Activated B cell treated with CpG ODN at 0.5 μM for 24 hours (primary cell): Measurements from ENCODE around the gene RPE. TPM values are rescaled to one million over a fixed set of nuclear protein-coding genes. Genes with fewer than 3 reads are reported as not detected.

Experiments
- ATAC-seq: fragments of 200-7000 bp; cut with Tn5 transposase; one replicate; pipeline ENCODE4 v1.10.0; 2021; ENCODE audit warnings: low read depth, mild to moderate bottlenecking, moderate library complexity
- CTCF ChIA-PET: fragments of 350-600 bp; sonication (Branson Sonifier 250); formaldehyde crosslinking; loops from one replicate; lab custom pipeline; 2021; ENCODE audit warnings: antibody characterized with exemption; lab: Charles Lee
- POLR2A ChIA-PET: fragments of 350-600 bp; sonication (Branson Sonifier 250); formaldehyde crosslinking; loops from one replicate; lab custom pipeline; 2021; ENCODE audit warnings: antibody characterized with exemption; lab: Charles Lee
- DNase-seq: peaks from one replicate; pipeline ENCODE4 v3.0.0; 2022
- H3K27ac Mint-ChIP-seq: one replicate; pipeline ENCODE4 v1.8.0; 2020; ENCODE audit warnings: mixed read lengths
- H3K27me3 Mint-ChIP-seq: one replicate; pipeline ENCODE4 v1.8.0; 2021; ENCODE audit warnings: mixed read lengths
- H3K36me3 Mint-ChIP-seq: one replicate; pipeline ENCODE4 v1.8.0; 2021; ENCODE audit warnings: low read depth, mixed read lengths
- H3K4me1 Mint-ChIP-seq: one replicate; pipeline ENCODE4 v1.8.0; 2021; ENCODE audit warnings: mixed read lengths
- H3K4me3 Mint-ChIP-seq: one replicate; pipeline ENCODE4 v1.8.0; 2020; ENCODE audit warnings: mild to moderate bottlenecking, mixed read lengths
- H3K9me3 Mint-ChIP-seq: one replicate; pipeline ENCODE4 v1.8.0; 2020; ENCODE audit warnings: mixed read lengths
- CTCF ChIP-seq: fragments of 200-600 bp; IDR thresholded peaks from one replicate; pipeline ENCODE4 v1.8.0; 2022; ENCODE audit warnings: antibody characterized with exemption, mild to moderate bottlenecking
- intact Hi-C: fragments of 100-400 bp; cut with micrococcal nuclease; formaldehyde crosslinking; loops from one replicate; pipeline ENCODE4 v1.15.1; 2024
- total RNA-seq: library from RNA; stranded (reverse); gene quantifications from 2 replicates; pipeline ENCODE4 v1.2.3, GENCODE V29; 2022

The RPE gene
- total RNA-seq, 1 donor from 2014 or later: 54.7 TPM

GRCh38 chr2:210009126-210009525, 6.7 kb downstream of the RPE start:
- H3K27ac Mint-ChIP-seq: no peak overlapping the region
- ChIA-PET CTCF (no interaction called here), POLR2A (no interaction called here)
- H3K36me3 Mint-ChIP-seq: peaks cover 76% of the 10 kb centered on the region
- H3K4me3 Mint-ChIP-seq: no peak overlapping the region
- no peaks in the 10 kb centered on the region for H3K9me3 Mint-ChIP-seq
- ATAC-seq (no peak), DNase-seq (no peak)
- no peak for TF ChIP-seq CTCF
- intact Hi-C loops: loop anchor here (10.0 kb wide), 1 partner anchor 584 kb away; the partner anchor contains the start of gene MAP2
- no peaks in the 10 kb centered on the region for H3K27me3 Mint-ChIP-seq
- H3K4me1 Mint-ChIP-seq: peaks cover 43% of the 10 kb centered on the region

DNA sequence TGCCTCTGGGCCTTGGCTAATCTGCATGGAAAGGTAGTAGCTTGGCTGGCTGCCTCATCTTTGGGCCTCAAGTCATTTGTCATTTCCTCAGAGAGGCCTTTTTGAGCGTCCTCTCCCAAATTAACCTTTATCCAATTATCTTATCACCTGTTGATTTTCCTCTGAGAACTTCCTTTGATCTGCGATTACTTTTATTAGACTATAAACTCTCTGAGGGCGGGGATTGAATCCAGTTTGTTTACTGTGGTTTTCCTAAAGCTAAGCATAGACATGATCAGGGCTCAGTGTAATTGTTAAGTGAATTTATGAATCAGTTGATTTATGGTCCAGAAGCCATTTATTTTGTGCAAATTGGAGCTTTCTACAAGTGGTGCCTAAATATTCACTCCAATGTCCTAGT, 7.5 kb downstream of the RPE start:
- CTCF ChIA-PET: no interaction called here

DNA sequence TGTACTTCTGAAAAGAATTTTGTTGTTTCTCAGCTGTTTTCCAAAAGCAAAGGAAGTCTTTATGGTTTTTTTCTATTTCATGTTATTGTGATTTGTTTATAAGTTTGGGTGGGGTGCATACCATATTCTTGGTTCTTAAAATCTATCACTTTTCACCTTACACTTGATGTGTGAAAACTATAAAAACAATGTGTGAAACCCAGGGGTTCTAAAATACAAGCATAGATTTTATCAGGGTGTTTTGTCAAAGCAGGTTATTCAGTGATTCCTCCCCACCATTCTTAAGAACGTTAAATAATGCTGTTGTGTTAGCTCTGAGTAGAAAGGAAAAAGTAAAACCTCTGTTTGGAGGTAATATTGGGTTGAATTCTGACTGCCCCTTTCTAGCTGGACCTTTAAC, 17.7 kb downstream of the RPE start:
- H3K36me3 Mint-ChIP-seq: peaks cover 84% of the 10 kb centered on the region
- intact Hi-C loops: no loop called here
- no peak for TF ChIP-seq CTCF
- POLR2A ChIA-PET: no interaction called here
- no peaks in the 10 kb centered on the region for H3K9me3 Mint-ChIP-seq
- ATAC-seq: no peak
- DNase-seq: no peak
- no peaks in the 10 kb centered on the region for H3K4me1 Mint-ChIP-seq
- no peaks in the 10 kb centered on the region for H3K27me3 Mint-ChIP-seq
- no peak overlapping the region for H3K4me3 Mint-ChIP-seq
- CTCF ChIA-PET: no interaction called here
- no peak overlapping the region for H3K27ac Mint-ChIP-seq

More for the DNA sequence above, 7.5 kb downstream of the RPE start:
- Mint-ChIP-seq H3K36me3 (peaks cover 77% of the 10 kb centered on the region), H3K27ac (no peak overlapping the region), H3K4me1 (peaks cover 35% of the 10 kb centered on the region), H3K9me3 (no peaks in the 10 kb centered on the region), H3K27me3 (no peaks in the 10 kb centered on the region), H3K4me3 (no peak overlapping the region)
- DNase-seq (no peak), ATAC-seq (no peak)
- POLR2A ChIA-PET: no interaction called here
- intact Hi-C loops: loop anchor here (10.0 kb wide), 1 partner anchor 585 kb away; the partner anchor contains the start of gene MAP2
- no peak for TF ChIP-seq CTCF

- H3K27ac Mint-ChIP-seq: no peak overlapping the region
- intact Hi-C loops: no loop called here
- no peak for DNase-seq
- ChIA-PET POLR2A (no interaction called here), CTCF (no interaction called here)
- H3K27me3 Mint-ChIP-seq: no peaks in the 10 kb centered on the region
- H3K36me3 Mint-ChIP-seq: peaks cover 66% of the 10 kb centered on the region
- no peak for ATAC-seq
- H3K4me1 Mint-ChIP-seq: no peaks in the 10 kb centered on the region
- H3K9me3 Mint-ChIP-seq: no peaks in the 10 kb centered on the region
- H3K4me3 Mint-ChIP-seq: no peak overlapping the region
- TF ChIP-seq CTCF: no peak
These were observed 20.4 kb downstream of the RPE start for GRCh38 chr2:210022824-210023223.

GRCh38 chr2:210027608-210028007, 25.2 kb downstream of the RPE start:
- no peaks in the 10 kb centered on the region for H3K9me3 Mint-ChIP-seq
- no peaks in the 10 kb centered on the region for H3K27me3 Mint-ChIP-seq
- CTCF ChIA-PET: interaction anchor here (0.7 kb wide), 1 partner anchor 171 kb away, joined by 3 read pairs; no protein-coding TSS in a partner anchor
- H3K4me3 Mint-ChIP-seq: no peak overlapping the region
- no peak overlapping the region for H3K27ac Mint-ChIP-seq
- ATAC-seq: no peak
- POLR2A ChIA-PET: no interaction called here
- intact Hi-C loops: no loop called here
- H3K4me1 Mint-ChIP-seq: no peaks in the 10 kb centered on the region
- TF ChIP-seq CTCF: no peak
- DNase-seq: no peak
- peaks cover 35% of the 10 kb centered on the region for H3K36me3 Mint-ChIP-seq
